Psoas muscle (tissue), 8 donors: ENCODE measurements around the gene DGCR2. TPM values are rescaled to one million over a fixed set of nuclear protein-coding genes. Genes with fewer than 3 reads are reported as not detected.

Experiments used
- ATAC-seq, 4 donors: fragments of 200-7000 bp; cut with Tn5 transposase; one replicate each; pipeline ENCODE4 v1.9.1; 2020; ENCODE audit warnings: moderate library complexity in 3 of 4, mild to moderate bottlenecking in 2 of 4
- DNase-seq, 2 donors: peaks; one replicate each; pipeline ENCODE4 v3.0.0-alpha.2; 2020
- H3K27ac ChIP-seq: fragments of 200-600 bp; one replicate; pipeline ENCODE4 v1.8.0; 2022
- H3K27me3 ChIP-seq, 3 donors: fragments of 200-600 bp in 1 of 3; one replicate each; pipeline versions ENCODE4 v1.6.1 to v1.8.0; 2013 to 2022; ENCODE audit warnings: low read length in 2 of 3, mild to moderate bottlenecking in 2 of 3, moderate library complexity in 1 of 3; ENCODE audit not compliant: insufficient read depth in 3 of 3
- H3K36me3 ChIP-seq, 2 donors: fragments of 200-600 bp in 1 of 2; one replicate each; pipeline versions ENCODE4 v1.6.1 to v1.8.0; 2013 to 2022; ENCODE audit warnings: low read depth in 1 of 2, mild to moderate bottlenecking in 1 of 2, moderate library complexity in 1 of 2; ENCODE audit not compliant: insufficient read depth in 1 of 2
- H3K4me1 ChIP-seq: fragments of 200-600 bp; one replicate; pipeline ENCODE4 v1.8.0; 2022
- H3K4me3 ChIP-seq: fragments of 200-600 bp; one replicate; pipeline ENCODE4 v1.8.0; 2022; ENCODE audit warnings: mild to moderate bottlenecking
- H3K9me3 ChIP-seq: fragments of 200-600 bp; one replicate; pipeline ENCODE4 v1.8.0; 2022
- CTCF ChIP-seq: fragments of 200-600 bp; IDR thresholded peaks from one replicate; pipeline ENCODE4 v1.8.0; 2022; ENCODE audit warnings: antibody characterized with exemption
- WGBS, 3 donors: extraction: QIAGEN DNeasy Blood & Tissue Kit; methylation state at CpG; one replicate each; pipeline versions ENCODE4 v1.1.6 to v1.1.7; 2013; 5-methylcytosine and 5-hydroxymethylcytosine counted together
- intact Hi-C, 2 donors: fragments of 100-400 bp; cut with DNase I; formaldehyde crosslinking; loops; one replicate each; pipeline versions ENCODE4 v1.11.0 to v1.14.2; 2022
- polyA plus RNA-seq, 3 donors: library from polyadenylated mRNA; stranded (reverse); fragments of 200-250 nt; gene quantifications; one replicate each; pipeline ENCODE4 v1.2.3, GENCODE V29; 2013
- total RNA-seq, 4 donors: library from RNA; stranded (reverse); fragmentation: NEBNext Ultra II Directional in 2 of 4; extraction: Animal tissue kit (Norgen Biotek cat#: 25700) in 2 of 4; gene quantifications; one replicate each; pipeline versions ENCODE4 v1.2.1 to v1.2.4, GENCODE V29; 2021 to 2023
- donor health status: healthy with polysubstance abuse.
- donor health status: DM: no; HTN: no; CAD: no; lungs with moderate emphysema.
- donor health status: Bipolar disorder and iron deficiency.
- donor health status: healthy.
- donor health status: DM: yes; HTN: yes; CAD: no.
- donor health status: DM: no; HTN: no; CAD: no.
- donor health status: DM: no; HTN: no; CAD: no.
- donor health status: DM: yes; HTN: yes; CAD: no.

The DGCR2 gene
- total and polyA plus RNA-seq, 7 donors: 13.1 to 27.6 (median 24.5) TPM

- DNase-seq: no peak
- ATAC-seq: no peak
- 74 to 95% (median 95%) methylated on average over 3 of the region's 3 CpGs for WGBS, 3 donors
- H3K4me3 ChIP-seq: no peak overlapping the region
- H3K4me1 ChIP-seq: peaks cover 16% of the 10 kb centered on the region
- no peaks in the 10 kb centered on the region for H3K27me3 ChIP-seq
- no peak overlapping the region for H3K27ac ChIP-seq
- peaks cover 0 to 76% of the 10 kb centered on the region in 2 donors for H3K36me3 ChIP-seq
- intact Hi-C loops: no loop called here
- no peaks in the 10 kb centered on the region for H3K9me3 ChIP-seq
- no peak for TF ChIP-seq CTCF
Observed at GRCh38 chr22:19050117-19050516, 72.1 kb downstream of the DGCR2 start.

- no peak for TF ChIP-seq CTCF
- WGBS, 3 donors: 82 to 89% (median 83%) methylated on average over 5 of the region's 5 CpGs
- ATAC-seq: no peak
- Histone ChIP-seq H3K9me3 (no peaks in the 10 kb centered on the region), H3K4me3 (no peak overlapping the region), H3K36me3 (peaks cover 0 to 79% of the 10 kb centered on the region in 2 donors), H3K27ac (no peak overlapping the region), H3K4me1 (peaks cover 16% of the 10 kb centered on the region), H3K27me3 (no peaks in the 10 kb centered on the region)
- DNase-seq: no peak
- intact Hi-C loops: no loop called here
Observed at GRCh38 chr22:19048531-19048930, 73.7 kb downstream of the DGCR2 start.

GRCh38 chr22:19047993-19048392 is 74.2 kb downstream of the DGCR2 start:
- 95 to 98% (median 95%) methylated on average over 11 of the region's 11 CpGs for WGBS, 3 donors
- H3K9me3 ChIP-seq: no peaks in the 10 kb centered on the region
- H3K36me3 ChIP-seq: peaks cover 0 to 79% of the 10 kb centered on the region in 2 donors
- no peak overlapping the region for H3K27ac ChIP-seq
- ATAC-seq (no peak), DNase-seq (no peak)
- intact Hi-C loops: no loop called here
- peaks cover 16% of the 10 kb centered on the region for H3K4me1 ChIP-seq
- H3K27me3 ChIP-seq: no peaks in the 10 kb centered on the region
- H3K4me3 ChIP-seq: no peak overlapping the region
- TF ChIP-seq CTCF: no peak

GRCh38 chr22:19046719-19047609 is 75.2 kb downstream of the DGCR2 start:
- DNase-seq (no peak), ATAC-seq (no peak)
- Histone ChIP-seq H3K4me3 (no peak overlapping the region), H3K36me3 (peaks cover 0 to 83% of the 10 kb centered on the region in 2 donors), H3K27ac (no peak overlapping the region), H3K27me3 (no peaks in the 10 kb centered on the region), H3K9me3 (no peaks in the 10 kb centered on the region), H3K4me1 (peaks cover 16% of the 10 kb centered on the region)
- intact Hi-C loops: no loop called here
- TF ChIP-seq CTCF: no peak
- 93 to 97% (median 97%) methylated on average over 5 of the region's 5 CpGs for WGBS, 3 donors
